Endothelial cell of umbilical vein (primary cell): ENCODE data around the gene MAPKAP1. TPM values are rescaled to one million over a fixed set of nuclear protein-coding genes. Genes with fewer than 3 reads are reported as not detected.

Experiments
- BruUV-seq: library from RNA; stranded (reverse); fragments of 400-500 nt; replicated peaks from 2 replicates; lab custom pipeline; 2021; lab: Mats Ljungman, UMichigan
- CTCF ChIA-PET: fragments of 300-600, 350-600 bp; sonication (Branson Sonifier 250); formaldehyde crosslinking; loops from one replicate; lab custom pipeline; 2021; ENCODE audit warnings: antibody characterized with exemption, inconsistent platforms; lab: Charles Lee
- POLR2A ChIA-PET: fragments of 300-600, 350-600 bp; sonication (Branson Sonifier 250); formaldehyde crosslinking; loops from one replicate; lab custom pipeline; 2021; ENCODE audit warnings: antibody characterized with exemption, inconsistent platforms; lab: Charles Lee
- DNase-seq: peaks from one replicate; pipeline ENCODE4 v3.0.0-alpha.2; 2011; ENCODE audit warnings: low read depth, low spot score
- FAIRE-seq: peaks from 2 replicates; lab custom pipeline; 2011; peaks lifted over from hg19 to GRCh38; lab: Jason Lieb, UNC
- H2AFZ ChIP-seq: 2 replicates; pipeline ENCODE4 v1.6.0; 2012; ENCODE audit warnings: low read depth, low read length, control low read depth, inconsistent platforms
- H3K27ac ChIP-seq: 2 replicates; pipeline ENCODE4 v1.5.1; 2011; ENCODE audit warnings: low read depth, mild to moderate bottlenecking, control low read depth, low read length, moderate library complexity; ENCODE audit not compliant: insufficient read depth
- H3K27me3 ChIP-seq, 2 experiments: 2 replicates each; pipeline versions ENCODE4 v1.6.0 to v1.6.1; 2011; ENCODE audit warnings: low read length in 2 of 2, mixed read lengths in 1 of 2; ENCODE audit not compliant: control insufficient read depth in 2 of 2, insufficient read depth in 2 of 2
- H3K36me3 ChIP-seq, 2 experiments: 2 replicates in 1 of 2; 3 replicates in 1 of 2; pipeline ENCODE4 v1.5.1; 2011; ENCODE audit warnings: low read length in 2 of 2, mild to moderate bottlenecking in 1 of 2, moderate library complexity in 1 of 2; ENCODE audit not compliant: control insufficient read depth in 2 of 2, insufficient read depth in 2 of 2; ENCODE audit errors: extremely low read depth in 1 of 2
- H3K4me1 ChIP-seq: 3 replicates; pipeline ENCODE4 v1.5.1; 2011; ENCODE audit warnings: mild to moderate bottlenecking, low read length; ENCODE audit not compliant: control insufficient read depth, insufficient read depth; ENCODE audit errors: extremely low read depth
- H3K4me2 ChIP-seq: 2 replicates; pipeline ENCODE4 v1.6.1; 2011; ENCODE audit warnings: low read length, control low read depth, mixed read lengths; ENCODE audit not compliant: insufficient read depth
- H3K4me3 ChIP-seq, 3 experiments: fragments of 200-600 bp in 1 of 3; sonication (generic), shearing (Covaris generic) in 1 of 3; replicated peaks in 1 of 3; 2 replicates each; pipeline ENCODE4 v1.5.1; 2011 to 2016; ENCODE audit warnings: control low read depth in 3 of 3, low read length in 3 of 3, mild to moderate bottlenecking in 2 of 3, inconsistent platforms in 1 of 3, low read depth in 1 of 3, moderate library complexity in 1 of 3; ENCODE audit not compliant: insufficient read depth in 1 of 3
- H3K79me2 ChIP-seq: 2 replicates; pipeline ENCODE4 v1.6.0; 2012; ENCODE audit warnings: low read length, inconsistent platforms; ENCODE audit not compliant: control insufficient read depth, insufficient read depth
- H3K9ac ChIP-seq: replicated peaks from 2 replicates; pipeline ENCODE3; 2011; ENCODE audit warnings: low read length, control low read depth; ENCODE audit not compliant: insufficient read depth; ENCODE audit errors: extremely low read depth
- H3K9me1 ChIP-seq: replicated peaks from 3 replicates; pipeline ENCODE4 v1.6.0; 2011; ENCODE audit warnings: mild to moderate bottlenecking, low read length; ENCODE audit not compliant: control insufficient read depth, insufficient read depth; ENCODE audit errors: extremely low read depth
- H3K9me3 ChIP-seq: replicated peaks from 2 replicates; pipeline ENCODE4 v1.5.1; 2012; ENCODE audit warnings: low read length, inconsistent platforms; ENCODE audit not compliant: control insufficient read depth, insufficient read depth
- H4K20me1 ChIP-seq: replicated peaks from 2 replicates; pipeline ENCODE3; 2011; ENCODE audit warnings: mild to moderate bottlenecking, low read length; ENCODE audit not compliant: control insufficient read depth, insufficient read depth; ENCODE audit errors: extremely low read depth
- CTCF ChIP-seq, 2 donors: IDR thresholded peaks; 1 replicate in 1 of 2; 2 replicates in 1 of 2; pipeline ENCODE4 v1.5.1; 2011; ENCODE audit warnings: low read length in 2 of 2, mild to moderate bottlenecking in 2 of 2, moderate library complexity in 2 of 2, control low read depth in 1 of 2, inconsistent platforms in 1 of 2, low read depth in 1 of 2; ENCODE audit not compliant: insufficient read depth in 1 of 2; ENCODE audit errors: extremely low read depth in 1 of 2
- EZH2 ChIP-seq: IDR thresholded peaks from 2 replicates; pipeline ENCODE4 v1.6.1; 2012; ENCODE audit warnings: borderline replicate concordance, low read depth, mild to moderate bottlenecking, moderate library complexity, low read length, inconsistent platforms; ENCODE audit not compliant: severe bottlenecking
- FOS ChIP-seq: IDR thresholded peaks from 2 replicates; pipeline ENCODE4 v1.6.1; 2011; ENCODE audit warnings: mild to moderate bottlenecking, low read length, moderate library complexity, borderline replicate concordance; ENCODE audit not compliant: insufficient read depth
- GATA2 ChIP-seq: IDR thresholded peaks from 2 replicates; pipeline ENCODE4 v1.7.0; 2011; ENCODE audit warnings: low read depth, mild to moderate bottlenecking, moderate library complexity, mixed read lengths, low read length; ENCODE audit not compliant: insufficient read length, insufficient read depth
- JUN ChIP-seq: IDR thresholded peaks from 2 replicates; pipeline ENCODE4 v1.6.1; 2011; ENCODE audit warnings: borderline replicate concordance, low read depth; ENCODE audit not compliant: insufficient read length, insufficient read depth
- MYC ChIP-seq: IDR thresholded peaks from one replicate; pipeline ENCODE4 v1.6.1; 2011; ENCODE audit warnings: mild to moderate bottlenecking, low read depth, low read length
- POLR2AphosphoS5 ChIP-seq: IDR thresholded peaks from 2 replicates; pipeline ENCODE4 v1.6.1; 2012; ENCODE audit warnings: low read depth, mild to moderate bottlenecking, control low read depth, low read length, moderate library complexity; ENCODE audit not compliant: insufficient read depth
- dilution Hi-C: fragments of 300-500 bp; cut with MboI; formaldehyde crosslinking; loops from one replicate; pipeline ENCODE4 v1.15.0; 2019; ENCODE audit warnings: low sequenced_read_pairs; ENCODE audit not compliant: extremely low pct_ligation_motif_present
- intact Hi-C: fragments of 100-400 bp; cut with micrococcal nuclease; formaldehyde crosslinking; loops from one replicate; pipeline ENCODE4 v1.10.0; 2022
- polyA plus RNA-seq, 4 experiments: library from polyadenylated mRNA; depleted of rRNA in 3 of 4; stranded (reverse) in 3 of 4; unstranded in 1 of 4; fragments of >200 nt; gene quantifications; 2 replicates each; pipeline versions ENCODE4 v1.2.1 to v1.2.3, GENCODE V29; 2011 to 2012; ENCODE audit warnings: missing spikeins in 1 of 4
- total RNA-seq: library from RNA; stranded (reverse); gene quantifications from 2 replicates; pipeline ENCODE4 v1.2.3, GENCODE V29; 2021

The MAPKAP1 gene
- total and polyA plus RNA-seq, 2 donors (not counting 3 experiments of a cell fraction or from before 2014, with no cell fraction given), result 61.9 to 99.1 TPM

- DNase-seq, result no peak
- ChIA-PET POLR2A (no interaction called here), CTCF (interaction anchor here (1.1 kb wide), 1 partner anchor 24 kb away, joined by 3 read pairs; no protein-coding TSS in a partner anchor)
- no peak overlapping the region for H3K27ac ChIP-seq
- no peaks in the 10 kb centered on the region for H3K79me2 ChIP-seq
- no peaks in the 10 kb centered on the region for H3K4me1 ChIP-seq
- FAIRE-seq, result no peak
- TF ChIP-seq CTCF (IDR thresholded peaks at IDR 0.05; ENCODE audit: extremely low read depth in 1 of 2, insufficient read depth in 1 of 2, low read depth in 1 of 2, low read length in 2 of 2), result no peak
- TF ChIP-seq POLR2AphosphoS5, result no peak
- TF ChIP-seq JUN, result no peak
- no peak for TF ChIP-seq FOS
- TF ChIP-seq EZH2, result no peak
- TF ChIP-seq MYC, result no peak
- no peak for TF ChIP-seq GATA2
- H3K4me3 ChIP-seq, result no peak overlapping the region
- H3K27me3 ChIP-seq, result no peaks in the 10 kb centered on the region
- no peaks in the 10 kb centered on the region for H4K20me1 ChIP-seq
- dilution Hi-C loops (no loop called here), intact Hi-C loops (no loop called here)
- H2AFZ ChIP-seq, result no peak overlapping the region
- H3K9ac ChIP-seq, result no peak overlapping the region
- no TSS peak for BruUV-seq
- no peaks in the 10 kb centered on the region for H3K36me3 ChIP-seq
- no peak overlapping the region for H3K4me2 ChIP-seq
- H3K9me1 ChIP-seq, result no peaks in the 10 kb centered on the region
- H3K9me3 ChIP-seq, result no peaks in the 10 kb centered on the region
Measured at GRCh38 chr9:125497478-125497877, 209.5 kb downstream of the MAPKAP1 start.
